CD14-positive monocyte (primary cell): ENCODE data around the gene SCD. TPM values are rescaled to one million over a fixed set of nuclear protein-coding genes. Genes with fewer than 3 reads are reported as not detected.

Experiments
- DNase-seq, 3 donors: peaks; one replicate each; pipeline ENCODE4 v3.0.0-alpha.2; 2011 to 2022
- H2AFZ ChIP-seq: 2 replicates; pipeline ENCODE4 v1.6.0; 2012; ENCODE audit warnings: mild to moderate bottlenecking, low read depth, low read length, inconsistent platforms; ENCODE audit not compliant: insufficient read depth, poor library complexity, severe bottlenecking
- H3K27ac ChIP-seq, 2 donors: 1 replicate in 1 of 2; 2 replicates in 1 of 2; pipeline ENCODE4 v1.5.1; 2012 to 2013; ENCODE audit warnings: low read length in 2 of 2, control low read depth in 1 of 2, inconsistent platforms in 1 of 2, low read depth in 1 of 2, mild to moderate bottlenecking in 1 of 2
- H3K27me3 ChIP-seq, 2 donors: one replicate each; pipeline versions ENCODE4 v1.6.0 to v1.6.1; 2011 to 2013; ENCODE audit warnings: low read length in 2 of 2; ENCODE audit not compliant: control insufficient read depth in 2 of 2, insufficient read depth in 2 of 2
- H3K36me3 ChIP-seq, 2 donors: replicated peaks in 1 of 2; 1 replicate in 1 of 2; 2 replicates in 1 of 2; pipeline versions ENCODE4 v1.5.1 to v1.6.1; 2012 to 2013; ENCODE audit warnings: low read length in 2 of 2, control low read depth in 1 of 2, inconsistent platforms in 1 of 2, mild to moderate bottlenecking in 1 of 2; ENCODE audit not compliant: insufficient read depth in 2 of 2, control insufficient read depth in 1 of 2
- H3K4me1 ChIP-seq, 2 donors: 1 replicate in 1 of 2; 2 replicates in 1 of 2; pipeline versions ENCODE4 v1.5.1 to v1.6.1; 2012 to 2013; ENCODE audit warnings: low read length in 2 of 2, control low read depth in 1 of 2, inconsistent platforms in 1 of 2, mild to moderate bottlenecking in 1 of 2, moderate library complexity in 1 of 2; ENCODE audit not compliant: insufficient read depth in 2 of 2, control insufficient read depth in 1 of 2
- H3K4me2 ChIP-seq: replicated peaks from 2 replicates; pipeline ENCODE3; 2012; ENCODE audit warnings: low read length, moderate library complexity, mild to moderate bottlenecking; ENCODE audit not compliant: poor library complexity, severe bottlenecking; ENCODE audit errors: extremely low read depth
- H3K4me3 ChIP-seq, 3 experiments: fragments of 200-600 bp in 1 of 3; sonication (generic) in 1 of 3; replicated peaks in 1 of 3; 1 replicate in 2 of 3; 2 replicates in 1 of 3; pipeline ENCODE4 v1.5.1; 2011 to 2013; ENCODE audit warnings: low read length in 3 of 3, mild to moderate bottlenecking in 3 of 3, control low read depth in 2 of 3, low read depth in 2 of 3, inconsistent platforms in 1 of 3, moderate library complexity in 1 of 3
- H3K79me2 ChIP-seq: 2 replicates; pipeline ENCODE4 v1.6.0; 2012; ENCODE audit warnings: mild to moderate bottlenecking, control low read depth, inconsistent platforms, low read length, moderate library complexity; ENCODE audit not compliant: insufficient read depth
- H3K9ac ChIP-seq: 2 replicates; pipeline ENCODE4 v1.6.0; 2017; ENCODE audit warnings: low read length, mild to moderate bottlenecking; ENCODE audit not compliant: insufficient read depth, poor library complexity, severe bottlenecking
- H3K9me3 ChIP-seq, 2 donors: replicated peaks in 1 of 2; 1 replicate in 1 of 2; 2 replicates in 1 of 2; pipeline versions ENCODE4 v1.5.1 to v1.6.1; 2012 to 2013; ENCODE audit warnings: low read length in 2 of 2, control low read depth in 1 of 2; ENCODE audit not compliant: control insufficient read depth in 1 of 2, insufficient read depth in 1 of 2
- H4K20me1 ChIP-seq: 2 replicates; pipeline ENCODE4 v1.6.0; 2012; ENCODE audit warnings: mild to moderate bottlenecking, low read length, control low read depth, moderate library complexity; ENCODE audit not compliant: insufficient read depth
- H3K27ac Mint-ChIP-seq, 7 donors: one replicate each; pipeline ENCODE4 v1.8.0; 2020; ENCODE audit warnings: mild to moderate bottlenecking in 7 of 7, mixed read lengths in 7 of 7, moderate library complexity in 6 of 7, inconsistent platforms in 2 of 7
- H3K27me3 Mint-ChIP-seq, 3 donors: one replicate each; pipeline ENCODE4 v1.8.0; 2021 to 2022; ENCODE audit warnings: low read depth in 3 of 3, mild to moderate bottlenecking in 3 of 3, mixed read lengths in 3 of 3, moderate library complexity in 3 of 3, inconsistent platforms in 1 of 3
- H3K36me3 Mint-ChIP-seq, 2 donors: one replicate each; pipeline ENCODE4 v1.8.0; 2020; ENCODE audit warnings: mixed read lengths in 2 of 2, inconsistent platforms in 1 of 2, mild to moderate bottlenecking in 1 of 2
- H3K4me1 Mint-ChIP-seq: one replicate; pipeline ENCODE4 v1.8.0; 2020; ENCODE audit warnings: mild to moderate bottlenecking, mixed read lengths
- H3K4me3 Mint-ChIP-seq, 2 donors: one replicate each; pipeline ENCODE4 v1.8.0; 2020; ENCODE audit warnings: mild to moderate bottlenecking in 2 of 2, mixed read lengths in 2 of 2, moderate library complexity in 1 of 2
- H3K9me3 Mint-ChIP-seq, 7 donors: one replicate each; pipeline ENCODE4 v1.8.0; 2020 to 2022; ENCODE audit warnings: mixed read lengths in 7 of 7, mild to moderate bottlenecking in 6 of 7, moderate library complexity in 6 of 7, inconsistent platforms in 2 of 7
- CTCF ChIP-seq: fragments of 200-600 bp; IDR thresholded peaks from one replicate; pipeline ENCODE4 v1.8.0; 2022; ENCODE audit warnings: antibody characterized with exemption, mild to moderate bottlenecking
- WGBS: methylation state at CpG from one replicate; pipeline ENCODE4 v1.1.5; 2013; ENCODE audit warnings: missing lambda C conversion rate; ENCODE audit not compliant: insufficient coverage; 5-methylcytosine and 5-hydroxymethylcytosine counted together
- intact Hi-C, 2 donors: fragments of 100-400 bp; cut with micrococcal nuclease; formaldehyde crosslinking; loops; one replicate each; pipeline versions ENCODE4 v1.15.0 to v1.15.1; 2023
- polyA plus RNA-seq, 3 donors: library from polyadenylated mRNA; depleted of rRNA in 1 of 3; unstranded in 2 of 3; stranded (reverse) in 1 of 3; fragments of 300-500 nt in 2 of 3; fragments of >200 nt in 1 of 3; fragmentation: Illumina TruSeq in 2 of 3; gene quantifications; 1 replicate in 2 of 3; 2 replicates in 1 of 3; pipeline ENCODE4 v1.2.3, GENCODE V29; 2012 to 2021

The SCD gene
- polyA plus RNA-seq, 3 donors, result 1.00 to 3.4 (median 1.0) TPM

DNA sequence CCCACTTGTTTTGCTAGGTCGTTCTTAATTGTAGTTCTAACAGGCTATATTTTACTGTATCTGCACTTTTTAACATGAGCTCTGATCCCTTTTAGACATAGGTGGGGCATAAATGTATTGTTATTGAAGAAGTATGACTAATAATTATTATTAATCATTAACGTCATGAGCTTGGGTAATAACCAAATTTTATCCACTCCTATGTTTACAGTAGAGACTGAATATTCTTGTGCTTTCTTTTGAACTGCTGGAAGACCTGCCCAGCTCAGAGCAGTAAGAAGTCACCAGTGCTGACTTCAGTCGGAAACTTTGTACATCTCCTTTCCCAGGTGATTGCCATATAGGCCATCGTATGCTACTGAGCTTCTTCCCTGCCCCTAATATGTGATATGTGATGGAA is 35.7 kb upstream of the SCD start:
- Histone ChIP-seq H3K36me3 (no peaks in the 10 kb centered on the region), H3K4me1 (no peaks in the 10 kb centered on the region), H3K27me3 (peaks cover 22 to 23% of the 10 kb centered on the region in 2 donors), H3K27ac (no peak overlapping the region), H3K9ac (no peak overlapping the region), H4K20me1 (no peaks in the 10 kb centered on the region), H3K79me2 (no peaks in the 10 kb centered on the region), H2AFZ (no peak overlapping the region), H3K9me3 (no peaks in the 10 kb centered on the region), H3K4me2 (no peak overlapping the region), H3K4me3 (no peak overlapping the region)
- Mint-ChIP-seq H3K9me3 (no peaks in the 10 kb centered on the region), H3K27ac (no peak overlapping the region), H3K27me3 (peaks cover 8 to 31% (median 9%) of the 10 kb centered on the region in 3 donors), H3K4me3 (peak overlapping the region in 1 of 2 donors; percentile 56), H3K4me1 (no peaks in the 10 kb centered on the region), H3K36me3 (no peaks in the 10 kb centered on the region)
- WGBS, result no CpG with 5 or more reads among the region's 4 CpGs
- intact Hi-C loops, result no loop called here
- TF ChIP-seq CTCF, result no peak
- no peak for DNase-seq

DNA sequence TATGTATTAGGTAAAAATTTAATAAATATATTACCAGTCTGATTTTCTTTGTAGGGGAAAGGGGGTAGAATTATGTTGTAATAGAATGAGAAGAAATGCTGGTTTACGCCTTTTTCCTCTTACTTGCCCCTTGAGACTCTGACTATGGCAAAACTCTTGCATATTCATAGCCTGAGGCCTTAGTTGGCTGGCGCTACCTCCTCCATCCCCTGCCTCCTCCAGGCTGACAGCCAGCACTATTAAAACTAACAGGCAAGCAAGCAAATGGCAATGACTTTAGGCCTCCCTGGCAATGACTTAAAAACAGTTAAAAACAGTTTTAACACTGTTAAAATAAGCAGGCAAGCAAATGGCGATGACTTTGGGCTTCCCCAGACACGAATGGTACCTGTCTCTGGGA is 31.4 kb upstream of the SCD start:
- no peaks in the 10 kb centered on the region for H3K36me3 ChIP-seq
- Mint-ChIP-seq H3K36me3 (no peaks in the 10 kb centered on the region), H3K27me3 (peaks cover 11 to 22% (median 12%) of the 10 kb centered on the region in 3 donors), H3K27ac (no peak overlapping the region), H3K4me1 (no peaks in the 10 kb centered on the region), H3K4me3 (no peak overlapping the region), H3K9me3 (no peaks in the 10 kb centered on the region)
- intact Hi-C loops, result no loop called here
- no peaks in the 10 kb centered on the region for H3K79me2 ChIP-seq
- H3K4me1 ChIP-seq, result no peaks in the 10 kb centered on the region
- 100% methylated on average over 3 of the region's 4 CpGs for WGBS
- peaks cover 27 to 33% of the 10 kb centered on the region in 2 donors for H3K27me3 ChIP-seq
- no peaks in the 10 kb centered on the region for H3K9me3 ChIP-seq
- H3K4me2 ChIP-seq, result no peak overlapping the region
- no peak for TF ChIP-seq CTCF
- H4K20me1 ChIP-seq, result no peaks in the 10 kb centered on the region
- no peak for DNase-seq
- H2AFZ ChIP-seq, result no peak overlapping the region
- no peak overlapping the region for H3K4me3 ChIP-seq
- no peak overlapping the region for H3K9ac ChIP-seq
- H3K27ac ChIP-seq, result no peak overlapping the region
